BJ (cell line): ENCODE measurements around the gene SEPHS1. TPM values are rescaled to one million over a fixed set of nuclear protein-coding genes. Genes with fewer than 3 reads are reported as not detected.
"Not testable (repeated sequence)": the region's sequence is repeated elsewhere in the genome, so short reads cannot be mapped to it uniquely, and the experiment has no call there.

ENCODE experiments used
- CTCF ChIA-PET: fragments of 350-600 bp; formaldehyde crosslinking; extraction: SDS; loops from one replicate; lab custom pipeline; 2021; ENCODE audit warnings: antibody characterized with exemption, inconsistent platforms; lab: Yijun Ruan, JAX
- POLR2A ChIA-PET: fragments of 300-600 bp; sonication (Branson Sonifier 250); formaldehyde crosslinking; extraction: SDS; loops from one replicate; lab custom pipeline; 2021; ENCODE audit warnings: antibody characterized with exemption; lab: Charles Lee
- DNase-seq: peaks from one replicate; pipeline ENCODE4 v3.0.0-alpha.2; 2011; ENCODE audit warnings: low read depth
- H3K27me3 ChIP-seq: 2 replicates; pipeline ENCODE4 v1.6.0; 2011; ENCODE audit warnings: low read length; ENCODE audit not compliant: control insufficient read depth, insufficient read depth
- H3K36me3 ChIP-seq: 2 replicates; pipeline ENCODE4 v1.5.1; 2011; ENCODE audit warnings: low read length; ENCODE audit not compliant: control insufficient read depth, insufficient read depth
- H3K4me3 ChIP-seq: 2 replicates; pipeline ENCODE4 v1.5.1; 2011; ENCODE audit warnings: low read depth, mild to moderate bottlenecking, control low read depth, low read length
- polyA plus RNA-seq: library from polyadenylated mRNA; depleted of rRNA; stranded (reverse); fragments of >200 nt; gene quantifications from 2 replicates; pipeline ENCODE4 v1.2.3, GENCODE V29; 2011
- TF ChIP-seq, protein P1 (sequence below): IDR thresholded peaks from 2 replicates; pipeline ENCODE4 v1.5.1; 2011; ENCODE audit warnings: low read depth, mild to moderate bottlenecking, control low read depth, inconsistent platforms, low read length, moderate library complexity; ENCODE audit not compliant: insufficient read depth

Gene SEPHS1
- polyA plus RNA-seq, 1 experiment = 41.9 TPM

DNA sequence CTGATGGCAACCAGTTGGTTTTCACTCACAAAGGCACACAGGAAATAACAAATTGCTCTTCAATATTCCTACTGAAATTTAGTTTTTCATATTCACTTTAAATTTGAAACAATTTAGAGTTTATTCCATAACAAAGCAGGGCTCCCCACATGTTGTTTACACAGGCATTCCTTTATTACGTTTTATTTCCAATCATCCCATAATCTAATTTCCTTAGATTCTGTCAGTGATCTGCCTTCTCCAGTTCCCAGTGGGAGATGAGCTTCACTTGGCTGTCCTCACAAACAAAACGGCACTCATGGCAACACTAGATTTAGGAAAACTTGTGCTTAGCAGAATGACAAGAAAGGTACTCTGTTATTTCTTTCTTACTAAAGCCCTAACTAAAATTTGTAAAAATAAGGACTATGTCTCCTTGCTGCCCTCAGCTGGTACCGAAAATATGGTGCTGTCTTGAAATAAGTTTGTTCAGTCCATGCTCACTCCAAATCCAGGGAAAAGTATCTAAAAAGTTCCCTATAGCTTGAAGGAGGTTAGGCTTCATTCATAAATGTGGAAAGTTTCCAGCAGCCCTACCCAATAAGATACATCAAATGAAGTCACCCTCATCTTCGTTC, 71.2 kb downstream of the SEPHS1 start:
- ChIA-PET CTCF (interaction anchor here (1.0 kb wide), 1 partner anchor 10 kb away, joined by 3 read pairs; no protein-coding TSS in a partner anchor), POLR2A (no interaction called here)
- no peak for DNase-seq
- TF ChIP-seq, protein P1, sequence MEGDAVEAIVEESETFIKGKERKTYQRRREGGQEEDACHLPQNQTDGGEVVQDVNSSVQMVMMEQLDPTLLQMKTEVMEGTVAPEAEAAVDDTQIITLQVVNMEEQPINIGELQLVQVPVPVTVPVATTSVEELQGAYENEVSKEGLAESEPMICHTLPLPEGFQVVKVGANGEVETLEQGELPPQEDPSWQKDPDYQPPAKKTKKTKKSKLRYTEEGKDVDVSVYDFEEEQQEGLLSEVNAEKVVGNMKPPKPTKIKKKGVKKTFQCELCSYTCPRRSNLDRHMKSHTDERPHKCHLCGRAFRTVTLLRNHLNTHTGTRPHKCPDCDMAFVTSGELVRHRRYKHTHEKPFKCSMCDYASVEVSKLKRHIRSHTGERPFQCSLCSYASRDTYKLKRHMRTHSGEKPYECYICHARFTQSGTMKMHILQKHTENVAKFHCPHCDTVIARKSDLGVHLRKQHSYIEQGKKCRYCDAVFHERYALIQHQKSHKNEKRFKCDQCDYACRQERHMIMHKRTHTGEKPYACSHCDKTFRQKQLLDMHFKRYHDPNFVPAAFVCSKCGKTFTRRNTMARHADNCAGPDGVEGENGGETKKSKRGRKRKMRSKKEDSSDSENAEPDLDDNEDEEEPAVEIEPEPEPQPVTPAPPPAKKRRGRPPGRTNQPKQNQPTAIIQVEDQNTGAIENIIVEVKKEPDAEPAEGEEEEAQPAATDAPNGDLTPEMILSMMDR = peak; percentile 18; the same call in 1 of the 2 replicates
- Histone ChIP-seq H3K27me3 (no peaks in the 10 kb centered on the region), H3K4me3 (no peak overlapping the region), H3K36me3 (no peaks in the 10 kb centered on the region)

DNA sequence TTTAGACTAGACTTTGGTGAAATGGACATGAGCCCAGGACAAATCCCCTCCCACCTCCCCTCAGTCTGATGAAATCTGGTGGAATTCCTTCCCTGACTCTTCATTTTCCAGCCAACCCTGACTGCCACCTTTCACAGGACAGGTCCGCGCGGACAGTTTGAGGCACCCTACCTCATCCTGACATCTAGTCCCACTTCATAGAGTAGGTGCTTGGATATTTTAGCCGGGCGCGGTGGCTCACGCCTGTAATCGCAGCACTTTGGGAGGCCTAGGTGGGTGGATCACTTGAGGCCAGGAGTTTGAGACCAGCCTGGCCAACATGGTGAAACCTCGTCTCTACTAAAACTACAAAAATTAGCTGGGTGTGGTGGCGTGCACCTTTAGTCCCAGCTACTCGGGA, 71.9 kb downstream of the SEPHS1 start:
- H3K36me3 ChIP-seq, POLR2A ChIA-PET, CTCF ChIA-PET, H3K4me3 ChIP-seq, H3K27me3 ChIP-seq, DNase-seq: not testable (repeated sequence)

DNA sequence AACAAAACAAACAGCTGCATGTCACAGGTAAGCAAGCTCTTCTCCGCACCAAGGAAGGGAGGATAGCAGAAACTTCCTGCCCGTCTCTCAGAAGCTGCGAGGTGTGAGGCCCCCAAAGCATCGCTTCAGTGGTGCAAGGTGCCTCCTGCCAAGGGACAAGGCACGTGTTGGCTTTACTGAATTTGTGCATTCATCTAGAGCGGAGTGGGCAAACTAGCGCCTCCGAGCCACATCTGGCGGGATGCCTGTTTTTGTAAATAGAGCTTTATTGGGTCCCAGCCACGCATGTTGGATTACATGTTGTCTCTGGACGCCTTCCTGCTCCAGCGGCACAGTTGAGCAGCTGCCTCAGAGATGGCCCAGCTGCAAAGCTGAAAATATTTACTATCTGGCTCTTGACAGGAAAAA, 75.9 kb downstream of the SEPHS1 start:
- no peak for DNase-seq
- no peaks in the 10 kb centered on the region for H3K36me3 ChIP-seq
- H3K27me3 ChIP-seq = no peaks in the 10 kb centered on the region
- TF ChIP-seq, protein P1 = no peak
- ChIA-PET POLR2A (interaction anchor here (0.7 kb wide), 1 partner anchor 28 kb away, joined by 3 read pairs; the partner anchor contains the start of gene PHYH), CTCF (interaction anchor here (1.0 to 1.6 kb wide), 4 partner anchors 20 to 66 kb away, joined by 3 to 6 read pairs (median 3); no protein-coding TSS in a partner anchor)
- H3K4me3 ChIP-seq = no peak overlapping the region

DNA sequence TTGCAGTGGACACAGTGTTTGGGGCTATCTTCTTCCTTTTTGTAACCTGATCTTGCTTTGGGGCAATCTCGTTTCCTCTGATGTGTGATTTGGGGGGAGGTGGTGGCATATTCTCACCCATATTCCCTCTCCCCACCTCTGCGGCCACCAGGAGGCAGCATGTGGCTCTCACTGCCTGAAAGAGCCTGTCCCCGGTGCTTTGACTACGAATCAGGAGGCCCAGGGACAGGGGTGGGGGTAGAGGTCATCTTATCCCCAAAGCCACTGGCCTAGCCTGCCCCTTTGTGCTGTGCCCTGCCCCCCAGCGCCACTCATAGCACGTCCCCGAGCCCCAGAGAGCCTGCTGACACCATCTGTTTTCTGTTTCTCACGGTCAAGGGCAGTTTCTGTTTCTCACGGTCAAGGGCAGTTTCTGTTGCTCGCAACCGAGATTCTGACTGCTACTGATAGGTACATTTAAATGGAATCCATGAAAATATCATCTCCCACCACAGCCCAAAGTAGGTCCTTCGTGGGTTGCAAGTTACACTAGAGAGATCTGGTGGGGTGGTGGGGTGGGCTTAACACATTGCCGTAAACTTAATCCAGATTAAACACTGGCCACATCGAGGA, 76.4 kb downstream of the SEPHS1 start:
- H3K27me3 ChIP-seq = no peaks in the 10 kb centered on the region
- POLR2A ChIA-PET = no interaction called here
- no peak for DNase-seq
- no peaks in the 10 kb centered on the region for H3K36me3 ChIP-seq
- no peak overlapping the region for H3K4me3 ChIP-seq
- TF ChIP-seq, protein P1 = peak; percentile 52
- CTCF ChIA-PET = interaction anchor here (1.0 to 1.6 kb wide), 4 partner anchors 21 to 65 kb away, joined by 3 to 6 read pairs (median 3); no protein-coding TSS in a partner anchor

DNA sequence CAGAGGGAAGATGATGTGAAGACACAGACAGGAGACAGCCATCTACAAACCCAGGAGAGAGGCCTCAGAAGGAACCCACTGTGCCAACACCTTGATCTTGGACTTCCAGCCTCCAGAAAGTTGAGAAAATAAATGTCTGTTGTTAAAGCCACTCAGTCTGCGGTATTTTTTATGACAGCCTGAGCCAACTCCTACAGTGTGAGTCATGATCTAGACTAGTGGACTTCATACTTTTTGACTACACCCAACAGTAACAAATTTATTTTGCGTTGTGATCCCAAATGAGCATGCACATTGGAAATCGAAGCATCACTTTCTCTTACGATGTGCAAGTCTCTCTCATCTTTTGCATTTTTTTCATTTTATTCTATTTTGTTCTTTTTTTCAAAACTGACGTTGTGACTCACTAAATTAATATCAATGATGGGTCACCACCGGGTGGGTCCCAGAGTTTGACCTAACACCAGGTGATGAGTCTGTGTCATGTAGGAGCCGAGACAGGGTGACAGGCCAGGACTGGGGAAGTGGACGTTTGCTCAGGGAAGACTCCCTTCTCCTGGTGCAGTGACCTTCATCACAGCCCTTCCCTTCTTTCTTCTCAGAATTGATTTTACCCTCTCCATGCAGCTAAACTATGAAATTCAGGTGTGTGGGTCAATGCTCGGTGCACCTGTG, 77.1 kb downstream of the SEPHS1 start:
- no peak for DNase-seq
- Histone ChIP-seq H3K27me3 (no peaks in the 10 kb centered on the region), H3K36me3 (no peaks in the 10 kb centered on the region), H3K4me3 (no peak overlapping the region)
- POLR2A ChIA-PET = no interaction called here
- TF ChIP-seq, protein P1 = no peak
- CTCF ChIA-PET = interaction anchor here (1.3 kb wide), 1 partner anchor 31 kb away, joined by 6 read pairs; no protein-coding TSS in a partner anchor
